ENCODE data around the gene MX2. TPM values are rescaled to one million over a fixed set of nuclear protein-coding genes. Genes with fewer than 3 reads are reported as not detected.

MX2 gene
- total and polyA plus RNA-seq, 2 of the 4 experiments (the other 2 are of a cell fraction) = 0.53 to 0.54 TPM

DNA sequence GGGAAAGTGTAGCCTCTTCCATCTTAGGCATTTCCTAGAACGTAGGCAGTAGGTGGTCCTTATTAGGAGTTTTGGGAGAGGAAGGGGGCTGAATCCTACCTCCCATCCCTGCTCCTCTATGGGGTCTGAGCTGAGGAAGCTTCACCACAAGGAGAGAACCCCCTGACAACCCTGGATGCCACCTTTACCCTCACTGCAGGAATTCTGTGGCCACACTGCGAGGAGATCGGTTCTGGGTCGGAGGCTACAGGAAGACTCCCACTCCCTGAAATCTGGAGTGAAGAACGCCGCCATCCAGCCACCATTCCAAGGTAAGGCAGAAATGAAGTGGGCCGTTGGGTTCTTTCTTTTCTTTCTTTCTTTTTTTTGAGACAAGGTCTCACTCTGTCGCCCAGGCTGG is 65.7 kb downstream of the MX2 start:
- Histone ChIP-seq H3K23ac (ENCODE audit: low read depth, low read length) (no peak overlapping the region), H4K5ac (ENCODE audit: low read depth, low read length) (no peak overlapping the region), H3K4me1 (ENCODE audit: control insufficient read depth, insufficient read depth, low read length) (no peaks in the 10 kb centered on the region; the same call in 1 of the 2 replicates), H3K27me3 (ENCODE audit: control insufficient read depth, insufficient read depth, low read length) (peaks cover 21% of the 10 kb centered on the region), H3K14ac (replicated peaks; ENCODE audit: low read depth, low read length) (no peak overlapping the region), H2AK9ac (replicated peaks; ENCODE audit: low read depth, low read length, poor library complexity) (no peak overlapping the region), H3K79me1 (ENCODE audit: low read depth in 1 of 2, low read length in 2 of 2) (no peaks in the 10 kb centered on the region), H3K36me3 (ENCODE audit: control insufficient read depth, insufficient read depth, low read length) (no peaks in the 10 kb centered on the region), H3K18ac (ENCODE audit: low read depth, low read length) (no peak overlapping the region), H2BK120ac (ENCODE audit: low read depth, low read length) (no peak overlapping the region), H3K9ac (ENCODE audit: low read depth, low read length) (no peak overlapping the region), H4K8ac (ENCODE audit: low read depth in 2 of 2, low read length in 2 of 2) (no peak overlapping the region), H2BK5ac (ENCODE audit: low read depth, low read length, poor library complexity, severe bottlenecking) (no peak overlapping the region), H3K4me2 (ENCODE audit: low read depth, low read length) (no peak overlapping the region), H4K91ac (ENCODE audit: insufficient read depth, low read depth, low read length) (no peak overlapping the region), H3K56ac (ENCODE audit: extremely low read depth, insufficient read depth, low read length) (no peak overlapping the region), H3K9me1 (ENCODE audit: insufficient read depth, low read length) (no peaks in the 10 kb centered on the region), H3K4ac (ENCODE audit: low read depth, low read length) (no peak overlapping the region), H2BK20ac (ENCODE audit: low read depth, low read length) (no peak overlapping the region), H3K27ac (ENCODE audit: insufficient read depth, low read length) (no peak overlapping the region), H3K4me3 (ENCODE audit: insufficient read depth, low read depth, low read length) (no peak overlapping the region), H3K9me3 (ENCODE audit: control insufficient read depth, insufficient read depth, low read length) (no peaks in the 10 kb centered on the region), H2BK15ac (ENCODE audit: low read depth, low read length) (no peak overlapping the region), H4K20me1 (ENCODE audit: insufficient read depth, low read length) (no peaks in the 10 kb centered on the region), H2AK5ac (ENCODE audit: low read depth, low read length) (no peak overlapping the region), H2AFZ (replicated peaks; ENCODE audit: low read length, poor library complexity) (no peak overlapping the region)
- no peak for ATAC-seq (ENCODE audit: low read depth)
- dilution Hi-C loops (cut with HindIII; ENCODE audit: low sequenced_read_pairs, unreplicated experiment) = no loop called here
- WGBS, 2 experiments (ENCODE audit: extremely low coverage in 2 of 2, insufficient read length in 1 of 2) = no CpG with 5 or more reads among the region's 8 CpGs
- DNase-seq = no peak
- no peak for TF ChIP-seq POLR2A (IDR thresholded peaks at IDR 0.05; ENCODE audit: low read depth, low read length)
- no peak for TF ChIP-seq MAFK (IDR thresholded peaks at IDR 0.05; ENCODE audit: low read depth, low read length)
- TF ChIP-seq RFX5 (IDR thresholded peaks at IDR 0.05; ENCODE audit: low read depth, low read length) = no peak
- TF ChIP-seq NFE2L2 (IDR thresholded peaks at IDR 0.05; ENCODE audit: low read depth, low read length) = no peak
- TF ChIP-seq, protein P1, sequence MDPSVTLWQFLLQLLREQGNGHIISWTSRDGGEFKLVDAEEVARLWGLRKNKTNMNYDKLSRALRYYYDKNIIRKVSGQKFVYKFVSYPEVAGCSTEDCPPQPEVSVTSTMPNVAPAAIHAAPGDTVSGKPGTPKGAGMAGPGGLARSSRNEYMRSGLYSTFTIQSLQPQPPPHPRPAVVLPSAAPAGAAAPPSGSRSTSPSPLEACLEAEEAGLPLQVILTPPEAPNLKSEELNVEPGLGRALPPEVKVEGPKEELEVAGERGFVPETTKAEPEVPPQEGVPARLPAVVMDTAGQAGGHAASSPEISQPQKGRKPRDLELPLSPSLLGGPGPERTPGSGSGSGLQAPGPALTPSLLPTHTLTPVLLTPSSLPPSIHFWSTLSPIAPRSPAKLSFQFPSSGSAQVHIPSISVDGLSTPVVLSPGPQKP (IDR thresholded peaks at IDR 0.05; ENCODE audit: borderline replicate concordance, low read depth, low read length) = no peak
- TF ChIP-seq FOS (IDR thresholded peaks at IDR 0.05; ENCODE audit: low read depth, low read length) = no peak
- TF ChIP-seq MXI1 (IDR thresholded peaks at IDR 0.05; ENCODE audit: borderline replicate concordance, low read depth, low read length) = no peak
- TF ChIP-seq RAD21 (IDR thresholded peaks at IDR 0.05; ENCODE audit: low read length) = no peak
- TF ChIP-seq, protein P2, sequence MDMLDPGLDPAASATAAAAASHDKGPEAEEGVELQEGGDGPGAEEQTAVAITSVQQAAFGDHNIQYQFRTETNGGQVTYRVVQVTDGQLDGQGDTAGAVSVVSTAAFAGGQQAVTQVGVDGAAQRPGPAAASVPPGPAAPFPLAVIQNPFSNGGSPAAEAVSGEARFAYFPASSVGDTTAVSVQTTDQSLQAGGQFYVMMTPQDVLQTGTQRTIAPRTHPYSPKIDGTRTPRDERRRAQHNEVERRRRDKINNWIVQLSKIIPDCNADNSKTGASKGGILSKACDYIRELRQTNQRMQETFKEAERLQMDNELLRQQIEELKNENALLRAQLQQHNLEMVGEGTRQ (IDR thresholded peaks at IDR 0.05; ENCODE audit: low read depth, low read length) = no peak
- no peak for TF ChIP-seq RCOR1 (IDR thresholded peaks at IDR 0.05; ENCODE audit: insufficient replicate concordance, low read length)
- TF ChIP-seq CEBPB (IDR thresholded peaks at IDR 0.05; ENCODE audit: low read depth, low read length) = no peak
- TF ChIP-seq, protein P3, sequence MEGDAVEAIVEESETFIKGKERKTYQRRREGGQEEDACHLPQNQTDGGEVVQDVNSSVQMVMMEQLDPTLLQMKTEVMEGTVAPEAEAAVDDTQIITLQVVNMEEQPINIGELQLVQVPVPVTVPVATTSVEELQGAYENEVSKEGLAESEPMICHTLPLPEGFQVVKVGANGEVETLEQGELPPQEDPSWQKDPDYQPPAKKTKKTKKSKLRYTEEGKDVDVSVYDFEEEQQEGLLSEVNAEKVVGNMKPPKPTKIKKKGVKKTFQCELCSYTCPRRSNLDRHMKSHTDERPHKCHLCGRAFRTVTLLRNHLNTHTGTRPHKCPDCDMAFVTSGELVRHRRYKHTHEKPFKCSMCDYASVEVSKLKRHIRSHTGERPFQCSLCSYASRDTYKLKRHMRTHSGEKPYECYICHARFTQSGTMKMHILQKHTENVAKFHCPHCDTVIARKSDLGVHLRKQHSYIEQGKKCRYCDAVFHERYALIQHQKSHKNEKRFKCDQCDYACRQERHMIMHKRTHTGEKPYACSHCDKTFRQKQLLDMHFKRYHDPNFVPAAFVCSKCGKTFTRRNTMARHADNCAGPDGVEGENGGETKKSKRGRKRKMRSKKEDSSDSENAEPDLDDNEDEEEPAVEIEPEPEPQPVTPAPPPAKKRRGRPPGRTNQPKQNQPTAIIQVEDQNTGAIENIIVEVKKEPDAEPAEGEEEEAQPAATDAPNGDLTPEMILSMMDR (conservative IDR thresholded peaks at IDR 0.05; ENCODE audit: low read depth, low read length) = no peak
- TF ChIP-seq CHD1 (IDR thresholded peaks at IDR 0.05; ENCODE audit: low read depth, low read length) = no peak
- no peak for TF ChIP-seq SMC3 (IDR thresholded peaks at IDR 0.05; ENCODE audit: low read depth, low read length)
- ChIA-PET POLR2A (ENCODE audit: unreplicated experiment) (no interaction called here), CTCF (no interaction called here)
- in situ Hi-C loops (cut with MboI; ENCODE audit: low sequenced_read_pairs) = no loop called here
- BruUV-seq (replicated peaks) = no TSS peak
- intact Hi-C loops (cut with micrococcal nuclease) = no loop called here
